ENCODE data around the gene SLC35F1.

The SLC35F1 gene

GRCh38 chr6:118313208-118313607 is 406.1 kb downstream of the SLC35F1 start:
- Histone ChIP-seq H3K9me3 (replicated peaks in 1 of 2; ENCODE audit: control insufficient read depth in 2 of 2, insufficient read depth in 1 of 2, low read depth in 1 of 2, low read length in 2 of 2) (peaks cover 0 to 2% of the 10 kb centered on the region in 2 donors), H2BK5ac (ENCODE audit: low read length) (no peak overlapping the region), H3K36me3 (replicated peaks in 1 of 2; ENCODE audit: control insufficient read depth in 2 of 2, insufficient read depth in 2 of 2, low read length in 2 of 2) (peaks cover 0 to 30% of the 10 kb centered on the region in 2 donors), H2BK12ac (ENCODE audit: low read length) (no peak overlapping the region), H4K8ac (ENCODE audit: low read depth, low read length) (no peak overlapping the region), H2AFZ (ENCODE audit: low read length) (no peak overlapping the region), H3K27me3 (ENCODE audit: control insufficient read depth in 3 of 3, insufficient read depth in 3 of 3, low read depth in 1 of 3, low read length in 3 of 3) (no peaks in the 10 kb centered on the region), H3K4ac (ENCODE audit: low read length) (no peak overlapping the region), H2AK5ac (ENCODE audit: low read depth, low read length) (no peak overlapping the region), H3K9ac (ENCODE audit: low read depth, low read length, poor library complexity) (no peak overlapping the region), H3K4me3 (ENCODE audit: low read length in 2 of 2) (no peak overlapping the region), H3K14ac (ENCODE audit: low read length) (no peak overlapping the region), H3K4me2 (ENCODE audit: insufficient read depth, low read length, poor library complexity, severe bottlenecking) (no peak overlapping the region), H2BK15ac (ENCODE audit: low read length) (no peak overlapping the region), H3K4me1 (ENCODE audit: control insufficient read depth in 2 of 2, insufficient read depth in 1 of 2, low read depth in 1 of 2, low read length in 2 of 2) (peaks cover 4 to 6% of the 10 kb centered on the region in 2 donors), H4K91ac (ENCODE audit: low read depth, low read length, poor library complexity) (no peak overlapping the region), H3K23ac (ENCODE audit: low read depth, low read length, poor library complexity) (no peak overlapping the region), H2BK120ac (ENCODE audit: low read depth, low read length) (no peak overlapping the region), H3K18ac (ENCODE audit: low read length) (no peak overlapping the region), H3K79me1 (ENCODE audit: low read depth, low read length) (no peaks in the 10 kb centered on the region), H3K27ac (replicated peaks; ENCODE audit: low read length) (no peak overlapping the region)
- WGBS, 2 donors (ENCODE audit: extremely low coverage in 2 of 2, insufficient read length in 2 of 2, insufficient replicate concordance in 1 of 2) = no CpG with 5 or more reads among the region's 3 CpGs
- DNase-seq (ENCODE audit: low spot score) = no peak

GRCh38 chr6:118313762-118314161 is 406.7 kb downstream of the SLC35F1 start:
- no peak overlapping the region for H4K8ac ChIP-seq (ENCODE audit: low read depth, low read length)
- no peak for DNase-seq (ENCODE audit: low spot score)
- peaks cover 4 to 6% of the 10 kb centered on the region in 2 donors for H3K4me1 ChIP-seq (ENCODE audit: control insufficient read depth in 2 of 2, insufficient read depth in 1 of 2, low read depth in 1 of 2, low read length in 2 of 2)
- no peak overlapping the region for H2AFZ ChIP-seq (ENCODE audit: low read length)
- no peak overlapping the region for H2AK5ac ChIP-seq (ENCODE audit: low read depth, low read length)
- peaks cover 0 to 2% of the 10 kb centered on the region in 2 donors for H3K9me3 ChIP-seq (replicated peaks in 1 of 2; ENCODE audit: control insufficient read depth in 2 of 2, insufficient read depth in 1 of 2, low read depth in 1 of 2, low read length in 2 of 2)
- H3K14ac ChIP-seq (ENCODE audit: low read length) = no peak overlapping the region
- no peak overlapping the region for H3K27ac ChIP-seq (replicated peaks; ENCODE audit: low read length)
- no peak overlapping the region for H3K23ac ChIP-seq (ENCODE audit: low read depth, low read length, poor library complexity)
- no peaks in the 10 kb centered on the region for H3K79me1 ChIP-seq (ENCODE audit: low read depth, low read length)
- no peak overlapping the region for H3K4me3 ChIP-seq (ENCODE audit: low read length in 2 of 2)
- no peak overlapping the region for H2BK12ac ChIP-seq (ENCODE audit: low read length)
- no peak overlapping the region for H3K4me2 ChIP-seq (ENCODE audit: insufficient read depth, low read length, poor library complexity, severe bottlenecking)
- no peak overlapping the region for H3K9ac ChIP-seq (ENCODE audit: low read depth, low read length, poor library complexity)
- no CpG with 5 or more reads among the region's 3 CpGs for WGBS, 2 donors (ENCODE audit: extremely low coverage in 2 of 2, insufficient read length in 2 of 2, insufficient replicate concordance in 1 of 2)
- no peaks in the 10 kb centered on the region for H3K27me3 ChIP-seq (ENCODE audit: control insufficient read depth in 3 of 3, insufficient read depth in 3 of 3, low read depth in 1 of 3, low read length in 3 of 3)
- no peak overlapping the region for H2BK5ac ChIP-seq (ENCODE audit: low read length)
- no peak overlapping the region for H3K18ac ChIP-seq (ENCODE audit: low read length)
- no peak overlapping the region for H2BK15ac ChIP-seq (ENCODE audit: low read length)
- no peak overlapping the region for H4K91ac ChIP-seq (ENCODE audit: low read depth, low read length, poor library complexity)
- no peak overlapping the region for H2BK120ac ChIP-seq (ENCODE audit: low read depth, low read length)
- peaks cover 0 to 30% of the 10 kb centered on the region in 2 donors for H3K36me3 ChIP-seq (replicated peaks in 1 of 2; ENCODE audit: control insufficient read depth in 2 of 2, insufficient read depth in 2 of 2, low read length in 2 of 2)
- no peak overlapping the region for H3K4ac ChIP-seq (ENCODE audit: low read length)

GRCh38 chr6:118316796-118317384 is 409.8 kb downstream of the SLC35F1 start:
- no peak for DNase-seq (ENCODE audit: low spot score)
- no CpG with 5 or more reads among the region's 6 CpGs for WGBS, 2 donors (ENCODE audit: extremely low coverage in 2 of 2, insufficient read length in 2 of 2, insufficient replicate concordance in 1 of 2)
- no peaks in the 10 kb centered on the region for H3K27me3 ChIP-seq (ENCODE audit: control insufficient read depth in 3 of 3, insufficient read depth in 3 of 3, low read depth in 1 of 3, low read length in 3 of 3)
- no peak overlapping the region for H2BK120ac ChIP-seq (ENCODE audit: low read depth, low read length)
- peaks cover 0 to 2% of the 10 kb centered on the region in 2 donors for H3K9me3 ChIP-seq (replicated peaks in 1 of 2; ENCODE audit: control insufficient read depth in 2 of 2, insufficient read depth in 1 of 2, low read depth in 1 of 2, low read length in 2 of 2)
- no peak overlapping the region for H2BK15ac ChIP-seq (ENCODE audit: low read length)
- no peak overlapping the region for H3K18ac ChIP-seq (ENCODE audit: low read length)
- H3K4me1 ChIP-seq (ENCODE audit: control insufficient read depth in 2 of 2, insufficient read depth in 1 of 2, low read depth in 1 of 2, low read length in 2 of 2) = peaks cover 4 to 12% of the 10 kb centered on the region in 2 donors
- H2BK12ac ChIP-seq (ENCODE audit: low read length) = no peak overlapping the region
- H3K9ac ChIP-seq (ENCODE audit: low read depth, low read length, poor library complexity) = no peak overlapping the region
- no peak overlapping the region for H3K4ac ChIP-seq (ENCODE audit: low read length)
- no peak overlapping the region for H3K4me3 ChIP-seq (ENCODE audit: low read length in 2 of 2)
- peaks cover 0 to 30% of the 10 kb centered on the region in 2 donors for H3K36me3 ChIP-seq (replicated peaks in 1 of 2; ENCODE audit: control insufficient read depth in 2 of 2, insufficient read depth in 2 of 2, low read length in 2 of 2)
- no peak overlapping the region for H3K27ac ChIP-seq (replicated peaks; ENCODE audit: low read length)
- H3K4me2 ChIP-seq (ENCODE audit: insufficient read depth, low read length, poor library complexity, severe bottlenecking) = no peak overlapping the region
- no peak overlapping the region for H3K23ac ChIP-seq (ENCODE audit: low read depth, low read length, poor library complexity)
- H3K79me1 ChIP-seq (ENCODE audit: low read depth, low read length) = no peaks in the 10 kb centered on the region
- H4K91ac ChIP-seq (ENCODE audit: low read depth, low read length, poor library complexity) = no peak overlapping the region
- H2BK5ac ChIP-seq (ENCODE audit: low read length) = no peak overlapping the region
- H2AFZ ChIP-seq (ENCODE audit: low read length) = no peak overlapping the region
- no peak overlapping the region for H2AK5ac ChIP-seq (ENCODE audit: low read depth, low read length)
- no peak overlapping the region for H4K8ac ChIP-seq (ENCODE audit: low read depth, low read length)
- no peak overlapping the region for H3K14ac ChIP-seq (ENCODE audit: low read length)

- peaks cover 0 to 2% of the 10 kb centered on the region in 2 donors for H3K9me3 ChIP-seq (replicated peaks in 1 of 2; ENCODE audit: control insufficient read depth in 2 of 2, insufficient read depth in 1 of 2, low read depth in 1 of 2, low read length in 2 of 2)
- H3K23ac ChIP-seq (ENCODE audit: low read depth, low read length, poor library complexity) = no peak overlapping the region
- H2BK120ac ChIP-seq (ENCODE audit: low read depth, low read length) = no peak overlapping the region
- no peak overlapping the region for H2BK15ac ChIP-seq (ENCODE audit: low read length)
- no peak overlapping the region for H3K14ac ChIP-seq (ENCODE audit: low read length)
- H2BK5ac ChIP-seq (ENCODE audit: low read length) = no peak overlapping the region
- H3K27me3 ChIP-seq (ENCODE audit: control insufficient read depth in 3 of 3, insufficient read depth in 3 of 3, low read depth in 1 of 3, low read length in 3 of 3) = no peaks in the 10 kb centered on the region
- H3K36me3 ChIP-seq (replicated peaks in 1 of 2; ENCODE audit: control insufficient read depth in 2 of 2, insufficient read depth in 2 of 2, low read length in 2 of 2) = peaks cover 0 to 30% of the 10 kb centered on the region in 2 donors
- no peak overlapping the region for H3K4me2 ChIP-seq (ENCODE audit: insufficient read depth, low read length, poor library complexity, severe bottlenecking)
- no peak overlapping the region for H3K4ac ChIP-seq (ENCODE audit: low read length)
- DNase-seq (ENCODE audit: low spot score) = no peak
- H3K4me3 ChIP-seq (ENCODE audit: low read length in 2 of 2) = no peak overlapping the region
- no peak overlapping the region for H4K91ac ChIP-seq (ENCODE audit: low read depth, low read length, poor library complexity)
- H3K9ac ChIP-seq (ENCODE audit: low read depth, low read length, poor library complexity) = no peak overlapping the region
- WGBS, 2 donors (ENCODE audit: extremely low coverage in 2 of 2, insufficient read length in 2 of 2, insufficient replicate concordance in 1 of 2) = no CpG with 5 or more reads among the region's 4 CpGs
- H2AFZ ChIP-seq (ENCODE audit: low read length) = no peak overlapping the region
- H2AK5ac ChIP-seq (ENCODE audit: low read depth, low read length) = no peak overlapping the region
- no peak overlapping the region for H3K18ac ChIP-seq (ENCODE audit: low read length)
- no peaks in the 10 kb centered on the region for H3K79me1 ChIP-seq (ENCODE audit: low read depth, low read length)
- no peak overlapping the region for H2BK12ac ChIP-seq (ENCODE audit: low read length)
- no peak overlapping the region for H3K27ac ChIP-seq (replicated peaks; ENCODE audit: low read length)
- H4K8ac ChIP-seq (ENCODE audit: low read depth, low read length) = no peak overlapping the region
- peaks cover 4 to 12% of the 10 kb centered on the region in 2 donors for H3K4me1 ChIP-seq (ENCODE audit: control insufficient read depth in 2 of 2, insufficient read depth in 1 of 2, low read depth in 1 of 2, low read length in 2 of 2)
These were observed 410.8 kb downstream of the SLC35F1 start for GRCh38 chr6:118317581-118318563.

Measured in neuronal stem cell (in vitro differentiated cells).